Stimulated activated CD8-positive, alpha-beta memory T cell treated with anti-CD3 and anti-CD28 coated beads, Interleukin-4, amount 100 ng/mL, for 48 hours (primary cell): ENCODE results near the gene SLC49A4.
A peak's percentile ranks its signal among the peaks of the same experiment; 100 is the strongest.

ENCODE experiments used
- DNase-seq: peaks from one replicate; pipeline ENCODE4 v3.0.0-alpha.2; 2020

The SLC49A4 gene

GRCh38 chr3:122787872-122788271 lies 7.0 kb upstream of the SLC49A4 start:
- no peak for DNase-seq

DNA sequence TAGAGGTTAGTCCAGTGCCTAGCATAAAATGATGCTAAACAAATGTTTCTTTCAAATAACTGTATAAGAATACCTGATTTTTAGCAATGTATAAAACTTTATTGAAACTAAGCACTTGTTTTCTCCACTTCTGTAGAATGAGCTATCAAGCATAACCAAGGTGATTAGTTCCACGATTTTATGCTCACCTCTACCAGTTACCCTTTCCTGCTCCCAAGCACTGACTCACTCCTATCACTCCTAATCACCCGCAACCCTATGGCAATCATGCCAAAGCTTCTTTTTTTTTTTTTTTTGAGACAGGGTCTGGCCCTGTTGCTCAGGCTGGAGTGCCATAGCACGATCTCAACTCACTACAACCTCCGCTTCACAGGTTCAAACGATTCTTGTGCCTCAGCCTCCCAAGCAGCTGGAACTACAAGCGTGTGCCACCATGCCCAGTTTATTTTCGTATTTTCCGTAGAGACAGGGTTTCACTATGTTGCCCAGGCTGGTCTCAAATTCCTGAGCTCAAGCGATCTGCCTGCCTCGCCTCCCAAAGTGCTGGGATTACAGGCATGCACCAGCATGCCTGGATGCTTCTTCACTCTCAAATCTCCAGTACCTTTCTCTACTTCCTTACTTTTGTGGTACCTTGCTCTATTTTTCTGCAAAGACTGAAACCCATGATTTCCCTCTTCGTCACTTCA lies 5.1 kb upstream of the SLC49A4 start:
- no peak for DNase-seq

DNA sequence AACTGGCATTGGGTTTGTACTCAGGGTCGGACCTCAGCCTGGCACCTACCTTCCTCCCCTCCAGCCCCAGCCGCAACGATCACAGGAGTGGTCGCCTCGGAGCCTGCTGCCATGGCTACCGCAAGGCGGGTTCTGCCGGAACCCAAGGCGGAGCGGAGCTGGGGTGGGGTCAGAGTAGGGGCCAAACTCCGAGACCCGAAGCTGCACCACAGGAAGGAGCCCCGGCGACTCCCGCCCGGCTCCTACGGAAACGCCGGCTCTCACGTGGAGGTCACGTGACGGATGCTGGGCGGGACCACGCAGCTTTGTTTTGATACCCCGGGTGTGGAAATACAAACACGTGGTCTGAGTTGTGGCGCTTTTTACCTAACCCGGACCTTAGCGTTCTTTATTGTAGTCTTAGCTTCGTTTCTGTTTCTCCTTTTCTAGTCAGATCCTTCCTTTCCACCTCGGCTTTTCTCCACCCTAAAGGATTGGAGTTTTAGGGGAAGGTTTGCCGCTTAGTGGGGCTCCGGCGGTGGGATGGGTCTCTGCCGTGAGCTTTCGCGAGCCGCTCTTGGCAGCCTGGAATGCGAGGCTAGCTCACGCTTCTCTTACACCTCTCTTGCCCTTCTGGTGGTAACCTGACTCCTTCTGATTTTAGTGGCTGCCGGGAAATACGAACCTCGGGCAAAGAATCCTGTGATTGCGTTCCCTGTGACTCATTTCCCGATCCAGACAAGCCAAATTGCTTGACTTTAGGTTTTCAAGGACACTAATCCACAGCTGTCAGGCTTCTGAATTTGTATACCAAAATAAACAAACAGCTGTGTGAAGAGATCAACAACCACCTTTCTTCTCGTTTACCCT lies 1.1 kb upstream of the SLC49A4 start, which contains the start of gene HSPBAP1:
TSS of gene HSPBAP1 (minus strand) at position 264 of the 849 bp plus-strand sequence. CDS start at position 113, 151 bp downstream.
- DNase-seq, result peak; percentile 95

- DNase-seq, result no peak
These were observed 438 bp upstream of the SLC49A4 start for GRCh38 chr3:122794483-122794778.

GRCh38 chr3:122795674-122796195 lies 866 bp downstream of the SLC49A4 start:
- no peak for DNase-seq

DNA sequence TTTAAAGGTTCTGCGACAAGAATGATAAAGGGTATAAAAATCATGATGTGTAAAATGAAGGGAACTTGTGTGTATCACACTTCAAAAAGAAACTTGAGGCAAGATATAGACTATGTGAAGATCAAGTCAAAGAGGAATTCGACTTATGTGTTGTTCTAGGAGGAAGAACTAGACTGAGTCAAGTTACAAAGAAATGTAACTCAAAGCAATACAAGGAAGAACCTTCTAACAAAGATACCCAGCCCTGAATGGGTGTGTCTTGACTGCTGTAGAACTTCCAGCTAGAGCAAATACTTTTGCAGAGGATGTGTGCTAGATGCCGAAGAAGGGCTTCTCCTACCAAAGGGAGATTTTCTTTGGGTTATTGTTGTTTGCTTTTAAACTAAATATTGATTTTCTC lies 2.4 kb downstream of the SLC49A4 start:
- DNase-seq, result no peak

- no peak for DNase-seq
These were observed 4.5 kb downstream of the SLC49A4 start for GRCh38 chr3:122799322-122799721.

GRCh38 chr3:122800031-122800430 lies 5.2 kb downstream of the SLC49A4 start:
- no peak for DNase-seq

- no peak for DNase-seq
These were observed 5.9 kb downstream of the SLC49A4 start for GRCh38 chr3:122800706-122801237.

DNA sequence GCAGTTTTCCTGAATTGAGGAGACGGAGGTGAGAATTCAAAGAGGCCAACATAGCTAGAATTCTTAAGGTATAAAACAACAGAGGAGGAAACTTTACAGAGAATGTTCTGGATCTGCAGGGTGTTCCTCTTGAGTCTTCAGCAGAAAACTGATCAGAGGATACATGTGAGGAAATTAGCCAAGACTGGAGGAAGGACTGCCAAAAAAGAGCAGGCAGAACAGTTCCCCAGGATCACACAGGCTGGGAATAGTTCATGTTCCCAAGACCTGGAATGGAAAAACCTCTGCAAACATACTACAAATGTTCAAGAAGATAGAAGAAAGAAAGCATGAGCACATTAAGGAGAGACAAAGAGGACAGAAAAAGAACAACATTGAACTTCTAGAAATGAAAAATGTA lies 7.5 kb downstream of the SLC49A4 start:
- no peak for DNase-seq

GRCh38 chr3:122803977-122804376 lies 9.1 kb downstream of the SLC49A4 start:
- DNase-seq, result no peak

DNA sequence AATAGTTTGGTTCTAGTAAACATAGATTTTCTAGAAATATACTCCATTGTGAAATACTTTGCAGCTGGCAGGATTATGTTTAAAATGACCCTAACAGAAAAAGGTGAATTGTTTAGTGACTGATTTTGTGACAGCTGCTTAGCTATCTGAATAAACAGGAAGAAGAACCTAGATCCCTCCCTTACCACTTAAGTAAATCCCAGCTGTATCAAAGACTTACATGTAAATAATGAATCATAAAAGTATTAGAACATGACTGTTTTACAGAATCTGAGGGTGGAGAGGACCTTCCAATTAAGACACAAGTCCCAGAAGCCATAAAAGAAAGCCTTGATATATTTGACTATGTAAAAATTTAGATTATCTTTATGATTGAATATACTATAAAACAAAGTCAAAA lies 15.9 kb downstream of the SLC49A4 start:
- no peak for DNase-seq

- no peak for DNase-seq
These were observed 21.7 kb downstream of the SLC49A4 start for GRCh38 chr3:122816587-122816986.

DNA sequence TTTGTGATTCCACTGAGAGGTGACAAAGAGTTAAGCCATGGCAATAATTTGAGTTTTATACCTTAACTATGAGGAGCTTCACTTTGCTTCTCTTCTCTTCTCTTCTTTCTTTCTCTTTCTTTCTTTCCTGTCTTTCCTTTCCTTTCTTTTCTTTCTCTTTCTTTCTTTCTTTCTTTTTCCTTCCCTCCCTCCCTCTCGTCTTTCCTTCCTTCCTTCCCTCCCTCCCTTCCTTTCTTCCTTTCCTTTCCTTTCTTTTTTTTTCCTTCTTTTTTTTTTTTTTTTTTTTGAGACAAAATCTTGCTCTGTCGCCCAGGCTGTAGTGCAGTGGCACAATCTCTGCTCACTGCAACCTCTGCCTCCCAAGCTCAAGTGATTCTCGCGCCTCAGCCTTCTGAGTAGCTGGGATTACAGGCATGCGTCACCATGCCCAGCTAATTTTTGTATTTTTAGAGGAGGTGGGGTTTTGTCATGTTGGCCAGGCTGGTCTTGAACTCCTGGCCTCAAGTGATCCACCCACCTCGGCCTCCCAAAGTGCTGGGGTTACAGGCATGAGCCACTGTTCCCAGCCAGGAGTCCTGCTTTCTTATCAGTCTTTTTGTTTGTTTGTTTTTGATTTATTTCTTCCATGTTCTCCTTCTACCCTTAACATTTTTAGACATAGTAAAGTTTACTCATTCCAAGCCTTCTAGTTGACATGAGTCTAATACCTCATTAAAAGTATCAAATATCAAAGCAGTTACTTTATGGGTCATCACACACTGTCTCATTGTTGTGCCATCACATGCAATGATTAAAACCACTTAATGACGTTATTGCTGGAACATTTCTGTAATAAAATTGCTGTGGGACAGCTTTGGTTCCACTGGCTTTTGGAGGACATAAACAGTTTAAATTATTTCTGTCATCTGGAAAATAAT lies 29.9 kb downstream of the SLC49A4 start:
- DNase-seq, result no peak

DNA sequence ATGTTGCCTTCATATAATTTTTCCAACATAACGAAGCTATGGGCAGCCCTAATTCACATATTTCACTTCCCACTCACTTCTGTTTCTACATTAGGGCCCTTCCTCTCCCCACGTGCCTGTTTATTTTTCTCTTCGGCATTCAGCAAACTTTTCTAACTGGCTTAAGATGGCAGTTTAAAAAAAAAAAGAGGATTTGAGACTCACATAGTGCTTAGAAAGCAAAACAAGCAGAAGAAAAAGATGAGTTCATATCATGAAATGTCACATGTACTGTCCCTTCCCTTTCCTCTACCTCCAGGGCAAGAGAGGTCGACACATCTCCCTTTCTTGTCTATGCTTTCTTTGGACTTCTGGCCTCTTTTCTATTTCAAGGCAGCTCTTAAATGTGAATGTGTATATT lies 30.6 kb downstream of the SLC49A4 start:
- DNase-seq, result no peak

GRCh38 chr3:122826278-122826677 lies 31.4 kb downstream of the SLC49A4 start:
- no peak for DNase-seq

DNA sequence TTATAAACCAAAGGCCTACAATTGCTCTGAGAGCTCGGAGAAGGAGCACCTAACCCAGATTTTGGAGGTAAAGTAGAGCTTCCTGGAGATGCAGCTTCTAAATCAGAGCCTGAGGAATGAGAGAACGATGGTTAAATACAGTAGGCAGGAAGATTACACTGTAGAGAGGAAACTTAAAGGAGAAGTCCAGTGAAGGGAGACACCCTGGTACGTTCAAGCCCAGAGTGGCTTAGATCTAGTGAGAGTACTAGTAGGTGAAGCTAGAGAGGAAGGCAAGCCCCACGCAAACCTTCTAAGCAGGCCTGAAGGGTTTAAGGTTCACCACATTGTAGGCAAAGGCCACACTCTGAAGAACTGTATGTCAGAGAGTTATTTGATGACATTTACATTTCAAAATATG lies 33.4 kb downstream of the SLC49A4 start:
- no peak for DNase-seq

DNA sequence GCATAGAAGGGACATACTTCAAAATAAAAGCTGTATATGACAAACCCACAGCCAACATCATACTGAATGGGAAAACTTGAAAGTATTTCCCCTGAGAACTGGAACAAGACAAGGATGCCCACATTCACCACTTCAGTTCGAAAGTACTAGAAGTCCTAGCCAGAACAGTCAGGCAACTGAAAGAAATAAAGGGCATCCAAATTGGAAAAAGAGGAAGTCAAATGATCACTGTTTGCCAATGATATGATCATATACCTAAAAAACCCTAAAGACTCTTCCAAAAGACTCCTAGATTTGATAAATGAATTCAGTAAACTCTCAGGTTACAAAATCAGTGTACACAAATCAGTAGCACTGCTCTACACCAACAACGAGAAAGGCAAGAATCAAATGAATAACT lies 40.7 kb downstream of the SLC49A4 start:
- DNase-seq, result no peak

DNA sequence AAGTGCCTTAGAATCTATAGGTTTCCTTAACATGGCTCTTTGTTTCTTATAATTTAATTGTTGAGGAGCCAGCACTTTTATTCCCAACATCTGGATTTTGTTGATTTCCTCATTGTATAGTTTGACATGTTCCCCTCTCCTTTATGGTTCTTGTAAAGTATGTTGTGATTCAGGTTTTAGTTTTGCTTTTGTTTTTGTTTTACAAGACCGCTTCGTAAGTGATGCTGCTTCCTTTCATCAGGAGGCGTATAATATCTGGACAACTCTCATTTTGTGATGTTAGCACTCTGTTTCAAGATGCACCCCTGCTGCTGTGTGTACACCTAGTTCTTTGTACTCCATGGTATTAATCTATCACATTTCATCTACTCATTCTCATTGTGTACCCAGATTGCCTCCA lies 48.7 kb downstream of the SLC49A4 start:
- no peak for DNase-seq

- no peak for DNase-seq
These were observed 62.1 kb downstream of the SLC49A4 start for GRCh38 chr3:122857019-122857418.

- DNase-seq, result no peak
These were observed 63.5 kb downstream of the SLC49A4 start for GRCh38 chr3:122858373-122858772.

DNA sequence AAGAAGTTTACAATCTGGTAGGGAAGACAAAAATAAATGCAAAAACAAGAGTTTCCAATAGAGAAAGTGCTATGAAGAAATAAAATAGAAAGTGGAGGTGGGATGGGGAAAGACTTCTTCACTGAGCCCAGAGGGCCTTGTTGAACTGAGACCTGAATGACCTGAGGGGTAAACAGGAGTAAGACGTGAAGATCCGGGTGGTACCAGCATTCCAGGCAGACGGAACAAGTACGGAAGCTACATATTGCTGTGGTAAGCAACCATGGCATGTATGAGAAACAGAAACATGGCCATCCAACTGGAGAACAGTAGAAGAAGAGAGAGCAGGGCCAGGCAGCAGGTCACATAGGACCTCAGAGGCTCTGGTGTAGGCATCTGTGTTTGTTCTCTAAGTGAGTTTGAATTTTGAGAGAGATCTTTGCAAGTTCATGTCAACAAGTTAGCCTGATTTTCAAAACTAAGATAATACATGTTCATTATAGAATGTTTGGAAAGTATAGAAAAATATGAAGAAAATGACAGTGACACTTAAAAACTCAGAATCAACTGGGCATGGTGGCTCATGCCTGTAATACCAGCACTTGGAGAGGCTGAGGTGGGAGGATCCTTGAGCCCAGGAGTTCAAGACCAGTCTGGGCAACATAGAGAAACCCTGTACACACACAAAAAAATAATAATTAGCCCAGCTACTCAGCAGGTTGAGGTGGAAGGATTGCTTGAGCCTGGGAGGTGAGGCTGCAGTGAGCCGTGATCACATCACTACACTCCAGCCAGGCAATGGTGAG lies 64.3 kb downstream of the SLC49A4 start:
- DNase-seq, result no peak
